GM21723 (cell line): ENCODE data around the gene CLCNKA.
"Not testable (repeated sequence)": the region's sequence is repeated elsewhere in the genome, so short reads cannot be mapped to it uniquely, and the experiment has no call there.

Experiments used
- ATAC-seq: cut with Tn5 transposase; IDR thresholded peaks from one replicate; pipeline ENCODE4 v1.9.1; 2021; ENCODE audit warnings: mild to moderate bottlenecking, moderate library complexity; ENCODE audit not compliant: unreplicated experiment

Gene CLCNKA

DNA sequence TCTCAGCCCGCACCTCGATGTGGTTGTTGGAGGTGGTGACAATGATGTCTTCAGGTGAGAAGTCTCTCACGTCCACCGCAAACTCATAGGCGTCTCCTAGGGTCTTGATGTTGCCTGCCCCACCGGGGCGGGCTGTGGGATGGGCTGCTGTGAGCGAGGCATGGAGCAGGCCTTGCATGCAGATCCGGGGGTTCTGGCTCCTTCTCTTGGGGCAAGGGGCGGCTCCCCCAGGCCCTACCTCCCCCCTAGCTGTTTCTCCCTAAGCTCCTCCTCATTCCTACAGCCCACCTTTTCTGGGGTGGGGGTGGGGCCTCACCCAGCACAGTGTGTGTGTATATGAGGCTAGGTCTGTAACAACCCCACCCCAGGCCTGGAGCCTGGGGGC lies 4.8 kb upstream of the CLCNKA start:
- no peak for ATAC-seq

DNA sequence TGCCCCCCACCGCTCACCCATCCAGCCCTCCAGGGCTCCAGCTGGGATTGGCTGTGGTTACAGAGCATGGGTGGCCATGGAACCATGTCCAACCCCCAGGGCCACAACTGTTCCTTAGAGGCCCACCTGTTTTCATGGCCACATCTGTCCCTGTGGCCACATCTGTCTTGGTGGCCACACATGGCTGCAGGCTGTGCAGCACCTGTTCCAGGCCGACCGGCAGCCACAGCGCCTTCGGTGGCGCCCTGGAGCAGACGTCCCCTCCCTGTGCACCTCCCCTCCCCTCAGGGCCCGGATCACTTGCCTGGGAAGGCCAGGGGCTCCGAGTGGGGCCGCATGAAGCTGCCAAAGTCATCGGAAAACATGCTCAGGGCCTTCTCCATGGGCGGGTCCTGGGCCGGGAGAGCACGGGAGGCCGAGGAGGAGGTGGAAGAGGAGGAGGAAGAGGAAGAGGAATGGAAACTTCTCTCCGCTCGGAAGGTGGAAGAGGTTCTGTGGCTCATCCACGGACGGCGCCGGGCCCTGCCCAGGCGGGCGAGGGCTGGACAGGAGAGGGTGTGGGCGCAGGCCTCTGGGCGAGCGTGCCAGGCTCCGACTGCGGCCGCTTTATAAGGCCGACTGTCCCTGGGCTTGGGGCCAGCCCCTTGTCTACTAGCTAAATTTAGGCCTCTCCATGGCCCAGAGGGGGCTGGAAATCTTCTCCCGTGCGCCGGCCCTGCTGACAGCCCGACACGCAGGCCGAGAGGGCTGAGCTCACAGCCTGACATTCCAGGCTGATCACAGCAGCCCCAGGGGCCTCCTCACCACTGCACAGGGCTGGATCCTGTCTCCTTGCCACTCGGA lies 4.2 kb upstream of the CLCNKA start, which contains the start of gene HSPB7:
Gene HSPB7 (minus strand): TSS at position 583 of the 843 bp plus-strand sequence. CDS start 80 bp downstream, at position 503.
- no peak for ATAC-seq

DNA sequence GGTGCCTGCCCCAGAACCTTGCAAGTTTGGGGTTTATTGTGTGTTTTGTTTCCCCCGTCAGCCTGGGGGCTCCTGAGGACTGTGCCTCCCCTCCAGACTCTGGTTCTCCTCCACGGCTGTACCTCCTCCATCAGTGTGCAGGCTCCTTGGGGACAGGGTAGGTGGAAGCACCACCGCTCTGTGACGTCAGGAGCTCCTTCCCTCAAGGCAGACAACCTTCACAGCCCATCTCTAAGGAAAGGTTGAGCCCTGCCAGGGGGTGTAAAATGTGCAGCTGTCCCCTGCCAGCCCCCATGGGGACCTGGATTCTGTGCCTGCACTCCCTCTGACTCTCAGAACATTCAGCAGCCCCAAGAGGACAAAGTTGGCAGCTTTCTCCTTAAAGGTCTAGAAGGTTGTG lies 3.5 kb upstream of the CLCNKA start:
- ATAC-seq, result no peak

DNA sequence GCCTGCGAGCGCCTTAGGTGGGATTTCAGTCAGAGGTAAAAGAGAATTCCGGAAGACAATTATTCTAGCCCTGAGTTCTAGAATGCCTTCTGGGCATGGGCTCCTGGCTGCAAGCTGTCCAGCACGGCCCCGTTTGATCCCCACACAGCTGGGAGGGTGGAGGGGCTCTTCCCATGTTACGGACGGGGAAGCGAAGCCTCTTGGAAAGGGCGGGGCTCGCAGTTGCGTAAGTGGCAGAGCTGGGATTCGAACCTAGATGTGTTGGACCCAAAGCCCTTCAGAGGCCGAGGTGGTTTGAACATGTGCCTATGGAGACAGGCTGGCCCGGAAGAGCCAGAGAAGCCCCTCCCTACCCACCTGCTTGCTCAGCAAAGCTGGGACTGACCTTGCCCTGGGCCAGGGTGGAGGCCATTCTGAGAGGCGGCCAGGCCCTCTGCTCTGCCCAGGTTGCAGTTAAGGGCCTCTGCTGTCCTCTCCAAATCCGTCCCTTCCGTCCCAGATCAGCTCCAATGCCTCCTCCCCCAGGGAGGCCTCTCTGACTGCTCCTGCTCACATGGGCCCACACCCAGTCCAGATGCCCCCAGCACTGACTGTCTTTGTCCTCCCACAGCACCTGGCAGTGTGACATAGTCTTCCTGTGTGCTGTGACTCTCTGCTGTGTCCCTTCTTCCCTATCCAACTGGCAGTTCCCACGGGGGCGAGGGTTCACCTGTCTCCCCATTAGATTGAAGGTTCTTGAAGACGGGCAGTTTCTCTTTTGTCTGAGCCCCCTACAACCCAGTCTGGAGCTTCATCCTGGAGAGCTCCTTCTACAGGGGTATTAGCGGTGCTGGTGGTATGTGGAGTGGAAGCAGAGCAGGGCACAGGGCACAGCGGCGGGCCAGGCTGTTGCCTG lies 2.8 kb upstream of the CLCNKA start:
- no peak for ATAC-seq

DNA sequence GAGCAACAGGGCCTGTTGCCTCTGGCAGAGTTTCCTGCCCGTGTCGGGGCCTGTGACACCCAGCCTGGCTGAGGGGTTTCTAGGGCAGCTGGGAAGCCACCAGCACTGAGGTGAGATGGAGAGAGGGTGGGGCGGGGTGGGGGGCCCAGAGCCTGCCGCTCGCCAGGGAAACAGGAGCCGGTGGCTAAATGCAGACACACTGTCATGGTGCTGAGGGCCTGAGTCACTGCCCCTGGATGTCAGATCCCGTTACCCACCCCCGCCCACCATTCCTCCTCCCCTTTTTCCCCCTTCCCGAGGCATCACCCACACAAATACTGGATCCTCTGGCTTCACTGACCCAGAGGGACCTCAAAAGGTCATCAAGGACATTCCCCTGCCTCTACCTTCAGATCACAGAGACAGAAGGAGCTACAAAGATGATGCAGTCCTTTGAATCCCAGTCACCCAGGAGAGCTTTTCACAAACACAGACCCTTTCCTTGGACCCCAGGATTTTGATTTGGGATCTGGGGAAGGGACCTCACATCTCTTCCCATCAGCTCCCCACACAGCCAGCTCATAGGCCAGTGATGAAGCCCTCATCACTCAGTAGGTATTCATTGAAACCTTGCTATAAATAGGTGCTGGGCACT lies 2.1 kb upstream of the CLCNKA start:
- no peak for ATAC-seq

DNA sequence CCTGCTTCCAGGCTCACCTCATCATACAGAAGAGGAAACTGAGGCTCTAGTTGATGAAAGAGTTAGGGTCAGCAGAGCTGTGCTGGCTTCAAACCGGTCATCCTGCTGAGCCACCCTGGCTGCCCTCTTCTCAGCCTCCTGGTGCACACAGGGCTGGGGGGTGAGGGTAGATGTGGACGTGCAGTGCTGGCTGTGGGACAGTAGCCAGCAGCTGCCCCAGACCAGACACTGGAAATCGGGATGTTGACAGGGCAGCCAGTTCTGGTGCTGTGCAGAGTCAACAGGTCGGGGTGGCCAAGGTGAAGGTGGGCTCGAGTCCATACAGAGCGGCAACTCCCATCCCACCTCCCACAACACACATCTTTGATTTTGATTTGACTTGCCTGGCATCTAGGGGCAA lies 1.5 kb upstream of the CLCNKA start:
- no peak for ATAC-seq

DNA sequence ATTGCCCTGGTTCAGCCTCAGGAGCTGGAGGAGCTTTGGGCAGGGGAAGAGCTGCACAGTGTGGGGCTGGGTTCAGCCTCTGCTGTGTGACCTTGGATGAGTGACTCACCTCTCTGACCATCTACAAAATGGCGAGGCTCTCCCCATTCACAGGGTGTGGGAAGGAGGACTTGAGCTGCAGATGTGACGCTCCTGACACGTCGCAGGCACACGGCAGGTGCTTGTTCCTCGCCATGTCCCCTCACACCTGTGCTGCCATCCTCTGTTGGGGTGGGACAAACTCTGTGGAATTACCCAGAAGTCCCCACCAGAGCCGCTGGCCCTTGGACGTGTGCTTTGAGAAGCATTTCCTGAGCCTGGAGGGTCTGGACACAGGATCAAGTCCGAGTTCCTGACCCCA lies 958 bp upstream of the CLCNKA start:
- ATAC-seq, result not testable (repeated sequence)

DNA sequence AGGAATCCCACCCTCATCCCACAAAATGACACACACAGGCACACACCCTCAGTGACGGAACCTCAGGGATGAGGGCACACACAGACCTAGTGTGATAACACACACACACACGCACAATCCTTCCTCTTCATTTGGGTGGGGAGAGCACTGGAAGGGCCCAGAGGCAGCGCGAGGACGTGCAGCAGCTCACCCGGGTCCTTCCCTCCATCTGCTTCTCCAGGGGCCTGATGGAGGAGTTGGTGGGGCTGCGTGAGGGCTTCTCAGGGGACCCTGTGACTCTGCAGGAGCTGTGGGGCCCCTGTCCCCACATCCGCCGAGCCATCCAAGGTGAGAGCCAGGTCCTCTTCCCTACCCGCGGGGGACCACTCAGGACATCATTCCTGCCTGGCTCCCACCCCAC lies 557 bp downstream of the CLCNKA start:
- ATAC-seq, result no peak

DNA sequence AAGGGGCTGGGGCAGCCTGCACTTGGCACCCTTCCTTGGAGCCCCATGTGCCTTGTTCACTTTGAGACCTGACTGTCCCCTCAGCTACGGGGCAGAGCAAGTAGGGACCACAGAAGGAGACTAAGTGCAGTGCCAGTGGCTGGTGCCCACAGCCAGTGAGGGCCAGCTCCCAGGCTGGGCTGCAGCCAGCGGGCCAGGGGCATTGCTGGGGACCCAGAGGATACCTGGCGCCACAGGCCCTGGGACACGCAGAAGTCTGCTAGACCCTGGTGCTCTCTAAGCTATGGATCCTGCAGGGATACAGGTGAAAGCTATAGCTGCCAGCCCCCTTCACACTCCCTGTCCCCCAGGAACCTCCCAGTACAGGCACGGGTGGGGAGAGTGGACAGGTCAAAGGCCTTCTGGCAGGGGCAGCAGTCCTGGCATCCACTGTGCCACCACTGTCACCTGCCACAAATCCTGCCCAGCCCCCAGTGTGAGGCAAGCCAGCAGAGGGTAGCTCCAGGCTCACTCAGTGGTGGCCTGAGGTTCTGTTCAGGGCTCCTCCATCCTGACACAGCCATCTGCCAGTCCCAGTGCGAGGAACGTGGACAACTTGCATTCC lies 1.3 kb downstream of the CLCNKA start:
- no peak for ATAC-seq

DNA sequence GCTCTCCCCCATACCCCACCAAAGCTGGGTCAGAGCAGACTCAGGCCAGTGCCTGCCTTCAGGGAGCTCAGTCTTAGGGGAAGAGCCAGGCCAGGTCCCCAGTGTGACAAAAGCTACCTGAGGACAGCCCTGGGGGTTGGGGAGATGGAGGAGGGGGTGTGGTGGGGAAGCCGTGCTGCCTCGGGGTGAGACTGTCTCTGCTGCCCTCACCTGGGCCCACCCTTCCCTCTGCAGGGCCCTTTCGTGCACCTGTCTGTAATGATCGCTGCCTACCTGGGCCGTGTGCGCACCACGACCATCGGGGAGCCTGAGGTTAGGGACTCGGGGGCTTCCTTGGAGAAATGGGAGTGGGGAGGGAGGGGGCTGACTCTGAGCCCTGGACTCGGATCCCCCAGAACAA lies 4.5 kb downstream of the CLCNKA start:
- not testable (repeated sequence) for ATAC-seq

DNA sequence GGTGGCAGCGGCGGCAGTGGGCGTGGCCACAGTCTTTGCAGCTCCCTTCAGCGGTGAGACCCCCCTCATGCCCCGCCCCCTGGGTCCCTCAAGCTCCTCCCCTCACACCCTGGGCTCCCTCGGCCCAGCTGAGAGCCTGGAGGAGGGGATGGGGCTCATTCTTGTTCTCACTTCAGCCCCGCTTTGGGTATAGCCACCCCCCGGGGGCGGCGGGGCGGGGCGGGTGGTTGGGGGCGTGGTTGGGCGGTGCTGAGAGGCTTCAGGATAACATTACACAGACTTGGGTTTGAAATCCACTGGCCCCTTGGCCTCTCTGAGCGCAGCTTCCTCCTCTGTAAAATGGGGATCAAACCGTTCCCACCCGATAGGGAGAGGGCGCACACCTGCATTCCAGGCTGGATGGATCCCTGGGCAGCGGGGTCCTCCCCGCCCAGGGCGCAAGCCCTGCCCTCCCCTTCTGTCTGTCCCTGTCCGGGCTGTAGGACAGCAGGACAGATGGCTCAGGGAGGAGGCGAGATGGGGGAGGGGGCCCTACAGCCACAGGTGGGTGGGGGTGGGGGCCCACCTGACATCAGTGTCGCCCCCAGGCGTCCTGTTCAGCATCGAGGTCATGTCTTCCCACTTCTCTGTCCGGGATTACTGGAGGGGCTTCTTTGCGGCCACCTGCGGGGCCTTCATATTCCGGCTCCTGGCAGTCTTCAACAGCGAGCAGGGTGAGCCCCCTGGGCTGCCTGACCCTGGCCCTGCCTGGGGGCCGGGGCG lies 5.1 kb downstream of the CLCNKA start:
- ATAC-seq, result no peak

DNA sequence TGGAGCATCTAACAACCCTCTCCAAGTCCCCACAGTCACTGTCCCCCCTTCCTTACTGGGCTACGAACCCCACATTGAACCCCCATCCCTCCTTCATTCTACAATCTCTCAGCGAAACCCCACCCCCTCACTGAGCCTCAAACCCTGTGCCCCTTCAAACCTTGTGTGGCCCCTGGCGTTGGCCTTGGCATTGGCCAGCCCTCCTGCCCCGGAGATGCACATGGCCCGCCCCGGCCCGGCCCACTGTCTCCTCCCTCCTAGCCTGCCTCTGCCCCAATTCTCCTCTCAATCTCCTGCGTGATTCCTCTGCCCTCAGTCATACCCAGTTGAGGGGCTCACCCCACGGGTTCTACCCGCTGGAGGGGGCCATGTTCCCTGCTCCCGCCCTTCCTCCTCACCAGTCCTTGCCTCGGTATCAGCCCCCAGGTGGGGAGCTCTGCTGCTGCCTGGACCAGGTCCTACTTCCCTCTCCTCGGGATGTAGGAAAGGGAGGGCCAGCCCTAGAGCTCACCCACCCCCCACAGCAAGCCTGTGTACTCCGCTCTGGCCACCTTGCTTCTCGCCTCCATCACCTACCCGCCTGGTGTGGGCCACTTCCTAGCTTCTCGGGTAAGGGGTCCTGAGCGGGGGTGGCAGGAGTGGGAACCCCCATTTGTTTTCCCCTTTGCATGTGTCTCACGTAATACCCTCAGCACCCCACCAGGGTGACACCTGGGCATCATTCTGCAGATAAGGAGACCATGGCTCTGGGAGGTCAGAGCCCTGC lies 6.6 kb downstream of the CLCNKA start:
- ATAC-seq, result no peak

DNA sequence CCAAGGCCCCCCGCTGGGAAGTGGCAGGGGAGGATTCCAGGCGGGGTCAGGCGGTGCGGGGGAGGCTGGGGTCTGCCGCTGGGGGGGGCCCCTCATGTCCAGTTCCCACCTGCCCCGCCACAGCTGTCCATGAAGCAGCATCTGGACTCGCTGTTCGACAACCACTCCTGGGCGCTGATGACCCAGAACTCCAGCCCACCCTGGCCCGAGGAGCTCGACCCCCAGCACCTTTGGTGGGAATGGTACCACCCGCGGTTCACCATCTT lies 7.1 kb downstream of the CLCNKA start:
- not testable (repeated sequence) for ATAC-seq

DNA sequence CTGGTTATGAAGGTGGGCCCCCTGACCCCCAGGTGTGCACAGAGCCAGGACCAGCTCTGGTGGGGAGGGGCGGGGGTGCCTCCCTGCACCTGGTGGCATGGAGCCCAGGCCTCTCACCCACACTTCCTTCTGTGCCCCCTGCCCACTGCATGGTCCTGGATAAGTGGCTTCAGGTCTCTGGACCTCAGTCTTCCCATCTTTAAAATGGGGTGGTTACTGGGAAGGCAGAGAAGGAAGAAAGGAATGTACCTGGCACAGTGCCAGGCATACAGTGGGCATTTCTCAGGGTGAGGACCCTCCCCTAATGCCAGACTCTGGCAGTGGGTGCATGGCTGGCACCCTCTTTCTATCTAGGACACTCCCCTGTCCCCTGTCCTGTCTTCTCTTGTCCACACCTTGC lies 7.5 kb downstream of the CLCNKA start:
- ATAC-seq, result no peak

DNA sequence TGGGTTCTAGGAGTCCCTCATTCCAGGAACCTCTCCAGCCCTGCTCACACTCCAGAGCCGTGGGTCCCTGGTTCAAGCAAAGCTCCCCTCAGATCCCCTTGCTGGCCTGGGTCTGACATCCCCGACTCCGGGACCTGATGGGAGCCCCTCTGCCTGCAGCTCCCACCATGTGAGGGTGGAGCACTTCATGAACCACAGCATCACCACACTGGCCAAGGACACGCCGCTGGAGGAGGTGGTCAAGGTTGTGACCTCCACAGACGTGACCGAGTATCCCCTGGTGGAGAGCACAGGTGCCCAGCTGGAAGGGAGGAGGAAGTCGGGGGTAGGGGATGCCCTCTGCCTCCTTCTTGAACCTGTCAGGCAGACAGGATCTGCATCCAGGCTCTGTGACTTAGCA lies 9.7 kb downstream of the CLCNKA start:
- ATAC-seq, result no peak

DNA sequence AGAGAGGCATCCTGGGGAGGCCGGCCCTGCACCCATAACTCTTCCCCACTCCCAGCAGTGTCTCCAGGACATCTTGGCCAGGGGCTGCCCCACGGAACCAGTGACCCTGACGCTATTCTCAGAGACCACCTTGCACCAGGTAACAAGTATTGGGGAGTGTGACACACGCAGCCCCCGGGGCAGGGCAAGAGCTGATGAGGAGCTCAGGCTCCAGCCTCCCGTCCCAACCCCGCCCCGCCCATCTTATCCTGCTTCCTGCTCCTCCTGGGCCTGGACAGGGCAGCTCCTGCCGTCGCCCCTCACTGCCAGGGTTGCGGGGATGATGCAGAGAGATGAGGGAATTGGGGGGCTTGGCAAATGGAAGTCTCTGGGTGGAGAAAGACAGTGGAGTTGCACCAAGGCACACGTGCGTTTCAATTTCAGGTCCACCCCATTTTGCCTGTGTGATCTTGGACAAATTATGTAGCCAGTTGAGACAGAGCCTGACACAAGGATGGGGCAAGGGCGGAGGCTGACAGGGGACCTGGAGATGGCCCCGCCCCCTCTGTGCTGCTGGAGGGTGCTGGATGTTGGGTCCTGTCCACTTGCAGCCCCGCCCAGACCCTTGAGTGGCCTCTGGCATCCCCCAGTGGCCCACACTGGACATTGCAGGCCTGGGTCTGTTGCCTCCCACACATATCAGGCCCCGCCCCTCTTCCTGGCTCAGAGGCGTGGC lies 10.7 kb downstream of the CLCNKA start:
- peak; percentile 62 for ATAC-seq

DNA sequence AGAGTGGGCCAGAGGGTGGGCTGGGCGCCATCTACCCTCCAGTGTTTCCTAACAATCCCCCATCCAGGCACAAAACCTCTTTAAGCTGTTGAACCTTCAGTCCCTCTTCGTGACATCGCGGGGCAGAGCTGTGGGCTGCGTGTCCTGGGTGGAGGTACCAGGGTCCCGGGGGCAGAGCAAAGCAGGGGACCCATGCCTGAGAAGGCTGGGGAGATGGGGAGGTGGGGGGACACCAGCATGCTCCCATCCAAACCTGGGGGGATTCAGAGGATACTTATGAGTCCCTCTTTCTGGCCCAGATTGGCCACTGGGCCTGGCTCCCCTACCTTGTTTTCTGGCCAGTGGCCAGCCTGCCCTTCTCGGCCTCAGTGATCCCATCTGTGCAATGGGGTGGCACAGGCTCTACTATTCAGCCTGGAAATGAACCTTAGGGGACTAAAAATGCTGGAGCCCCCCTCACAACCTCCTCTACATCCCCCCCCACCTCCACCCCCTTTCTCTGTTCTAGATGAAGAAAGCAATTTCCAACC lies 11.3 kb downstream of the CLCNKA start:
- ATAC-seq, result not testable (repeated sequence)

DNA sequence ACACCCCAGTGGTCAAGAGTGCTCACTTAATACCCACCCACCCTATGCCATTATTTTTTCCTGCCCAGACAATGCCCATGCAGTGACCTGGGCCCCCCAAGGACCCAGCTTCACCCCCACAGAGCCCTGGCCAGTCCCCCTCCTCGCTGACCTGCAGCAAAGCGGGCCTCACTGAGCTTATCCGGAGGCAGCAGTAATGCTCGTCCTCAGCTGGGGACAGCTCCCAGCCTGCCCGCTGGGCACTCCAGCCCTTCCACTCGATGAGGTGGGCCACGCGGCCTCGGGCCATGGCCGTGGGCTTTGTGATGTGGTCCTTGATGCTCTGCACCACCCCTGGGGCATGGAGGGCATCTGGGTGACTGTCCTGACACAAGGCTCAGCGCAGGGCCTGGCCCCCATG lies 14.6 kb downstream of the CLCNKA start:
- not testable (repeated sequence) for ATAC-seq

DNA sequence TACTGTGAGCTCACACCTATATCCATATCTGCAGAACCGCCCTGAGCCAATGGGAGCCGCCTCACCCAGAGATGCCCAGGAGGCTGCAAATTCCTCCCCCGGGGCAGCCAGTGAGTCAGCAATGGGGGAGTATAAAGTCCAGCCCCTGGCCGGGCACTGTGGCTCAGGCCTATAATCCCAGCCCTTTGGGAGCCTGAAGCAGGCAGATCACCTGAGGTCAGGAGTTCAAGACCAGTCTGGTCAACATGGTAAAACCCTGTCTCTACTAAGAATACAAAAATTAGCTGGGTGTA lies 16.7 kb downstream of the CLCNKA start:
- no peak for ATAC-seq
